ENCODE measurements around the gene SLC4A2.
"Not testable (repeated sequence)": the region's sequence is repeated elsewhere in the genome, so short reads cannot be mapped to it uniquely, and the experiment has no call there.

SLC4A2 gene

GRCh38 chr7:151059367-151060112 lies at the start of gene SLC4A2:
SLC4A2 (plus strand) TSS chr7:151059589; CDS start chr7:151061988, 2,399 bp downstream.
- no peak for DNase-seq

GRCh38 chr7:151010037-151010306 lies 49.4 kb upstream of the SLC4A2 start:
- no peak for DNase-seq

GRCh38 chr7:151010307-151011096 lies 48.9 kb upstream of the SLC4A2 start:
- no peak for DNase-seq

GRCh38 chr7:151011097-151011409 lies 48.3 kb upstream of the SLC4A2 start:
- DNase-seq: no peak

- not testable (repeated sequence) for DNase-seq
Measured at GRCh38 chr7:151011616-151012015, 47.8 kb upstream of the SLC4A2 start.

- no peak for DNase-seq
Measured at GRCh38 chr7:151012031-151012692, 47.2 kb upstream of the SLC4A2 start.

- no peak for DNase-seq
Measured at GRCh38 chr7:151012911-151013347, 46.5 kb upstream of the SLC4A2 start.

- no peak for DNase-seq
Measured at GRCh38 chr7:151013356-151013732, 46.0 kb upstream of the SLC4A2 start.

GRCh38 chr7:151013733-151014497 lies 45.5 kb upstream of the SLC4A2 start:
- DNase-seq: no peak

- no peak for DNase-seq
Measured at GRCh38 chr7:151014950-151015349, 44.4 kb upstream of the SLC4A2 start.

GRCh38 chr7:151015967-151016366 lies 43.4 kb upstream of the SLC4A2 start:
- no peak for DNase-seq

- DNase-seq: no peak
Measured at GRCh38 chr7:151016505-151016904, 42.9 kb upstream of the SLC4A2 start.

GRCh38 chr7:151016942-151017341 lies 42.4 kb upstream of the SLC4A2 start:
- no peak for DNase-seq

- no peak for DNase-seq
Measured at GRCh38 chr7:151017370-151017952, 41.9 kb upstream of the SLC4A2 start.

GRCh38 chr7:151017953-151018420 lies 41.4 kb upstream of the SLC4A2 start:
- no peak for DNase-seq

- DNase-seq: no peak
Measured at GRCh38 chr7:151018421-151019129, 40.8 kb upstream of the SLC4A2 start.

- no peak for DNase-seq
Measured at GRCh38 chr7:151019130-151019447, 40.3 kb upstream of the SLC4A2 start.

GRCh38 chr7:151020231-151020630 lies 39.2 kb upstream of the SLC4A2 start:
- DNase-seq: no peak

- no peak for DNase-seq
Measured at GRCh38 chr7:151023232-151023631, 36.2 kb upstream of the SLC4A2 start.

- DNase-seq: no peak
Measured at GRCh38 chr7:151024435-151025056, 34.8 kb upstream of the SLC4A2 start, which contains the start of gene ATG9B. ATG9B (minus strand) TSS chr7:151024494; CDS start chr7:151024423, 71 bp downstream.

GRCh38 chr7:151025924-151026671 lies 33.3 kb upstream of the SLC4A2 start:
- no peak for DNase-seq

All from NCI-H510A (cell line).